H9 (cell line): Measurements from ENCODE around the gene HEPH. TPM values are rescaled to one million over a fixed set of nuclear protein-coding genes. Genes with fewer than 3 reads are reported as not detected.

Experiments used
- DNase-seq: peaks from one replicate; pipeline ENCODE4 v3.0.0-alpha.2; 2017
- H2AFZ ChIP-seq: one replicate; pipeline ENCODE4 v1.6.1; 2013; ENCODE audit warnings: mild to moderate bottlenecking, low read length, control low read depth, moderate library complexity
- H2AK5ac ChIP-seq: 2 replicates; pipeline ENCODE4 v1.6.1; 2013; ENCODE audit warnings: low read length, control low read depth, mixed read lengths; ENCODE audit not compliant: insufficient read length
- H2BK120ac ChIP-seq: one replicate; pipeline ENCODE4 v1.6.1; 2013; ENCODE audit warnings: low read depth, mild to moderate bottlenecking, low read length, control low read depth, inconsistent platforms; ENCODE audit not compliant: poor library complexity, severe bottlenecking
- H2BK12ac ChIP-seq: 2 replicates; pipeline ENCODE4 v1.6.1; 2013; ENCODE audit warnings: low read length, control low read depth, mixed read lengths, low read depth; ENCODE audit not compliant: insufficient read length
- H2BK15ac ChIP-seq: 2 replicates; pipeline ENCODE4 v1.6.1; 2013; ENCODE audit warnings: low read depth, low read length, control low read depth
- H2BK20ac ChIP-seq: one replicate; pipeline ENCODE4 v1.6.1; 2013; ENCODE audit warnings: low read depth, mild to moderate bottlenecking, low read length, control low read depth, inconsistent platforms; ENCODE audit not compliant: poor library complexity, severe bottlenecking
- H2BK5ac ChIP-seq: 2 replicates; pipeline ENCODE4 v1.6.1; 2013; ENCODE audit warnings: low read length, control low read depth, mixed read lengths; ENCODE audit not compliant: insufficient read length
- H3K14ac ChIP-seq: 2 replicates; pipeline ENCODE4 v1.6.1; 2013; ENCODE audit warnings: low read length, control low read depth; ENCODE audit not compliant: insufficient read depth
- H3K18ac ChIP-seq: 2 replicates; pipeline ENCODE4 v1.6.1; 2013; ENCODE audit warnings: low read depth, mild to moderate bottlenecking, mixed read lengths, low read length, control low read depth; ENCODE audit not compliant: insufficient read length
- H3K23ac ChIP-seq: 2 replicates; pipeline ENCODE4 v1.6.1; 2013; ENCODE audit warnings: low read length, control low read depth, mixed read lengths, low read depth; ENCODE audit not compliant: insufficient read length
- H3K23me2 ChIP-seq: 2 replicates; pipeline ENCODE4 v1.6.1; 2013; ENCODE audit warnings: low read depth, mild to moderate bottlenecking, mixed read lengths, low read length, control low read depth; ENCODE audit not compliant: insufficient read length, poor library complexity, severe bottlenecking
- H3K27ac ChIP-seq: 2 replicates; pipeline ENCODE4 v1.5.1; 2013; ENCODE audit warnings: low read length, control low read depth, mixed read lengths, low read depth; ENCODE audit not compliant: insufficient read length
- H3K27me3 ChIP-seq: 2 replicates; pipeline ENCODE4 v1.6.1; 2013; ENCODE audit warnings: low read length, control low read depth, inconsistent platforms; ENCODE audit not compliant: insufficient read depth
- H3K4ac ChIP-seq: 2 replicates; pipeline ENCODE4 v1.6.1; 2013; ENCODE audit warnings: low read depth, mild to moderate bottlenecking, control low read depth, inconsistent platforms, low read length, moderate library complexity
- H3K4me1 ChIP-seq: 2 replicates; pipeline ENCODE4 v1.6.1; 2013; ENCODE audit warnings: low read length, control low read depth, inconsistent platforms; ENCODE audit not compliant: insufficient read depth
- H3K4me2 ChIP-seq: 2 replicates; pipeline ENCODE4 v1.6.1; 2013; ENCODE audit warnings: low read length, control low read depth, mixed read lengths; ENCODE audit not compliant: insufficient read length, insufficient read depth
- H3K56ac ChIP-seq: 2 replicates; pipeline ENCODE4 v1.6.1; 2013; ENCODE audit warnings: low read depth, mild to moderate bottlenecking, mixed read lengths, low read length, control low read depth; ENCODE audit not compliant: insufficient read length
- H3K79me1 ChIP-seq: 2 replicates; pipeline ENCODE4 v1.6.1; 2013; ENCODE audit warnings: low read depth, mild to moderate bottlenecking, moderate library complexity, low read length, control low read depth, inconsistent platforms; ENCODE audit not compliant: insufficient read depth, poor library complexity, severe bottlenecking
- H3K79me2 ChIP-seq: 2 replicates; pipeline ENCODE4 v1.6.1; 2013; ENCODE audit warnings: low read length, control low read depth, inconsistent platforms; ENCODE audit not compliant: insufficient read depth
- H3K9ac ChIP-seq: 2 replicates; pipeline ENCODE4 v1.6.1; 2013; ENCODE audit warnings: low read length, control low read depth, mixed read lengths; ENCODE audit not compliant: insufficient read length; ENCODE audit errors: extremely low read depth
- H3K9me3 ChIP-seq: one replicate; pipeline ENCODE4 v1.6.1; 2013; ENCODE audit warnings: low read depth, low read length, inconsistent platforms; ENCODE audit not compliant: control insufficient read depth
- H3T11ph ChIP-seq: one replicate; pipeline ENCODE4 v1.6.1; 2013; ENCODE audit warnings: mild to moderate bottlenecking, low read length, control low read depth, inconsistent platforms
- H4K20me1 ChIP-seq: one replicate; pipeline ENCODE4 v1.6.1; 2013; ENCODE audit not compliant: control insufficient read depth, insufficient read length, insufficient read depth
- H4K5ac ChIP-seq: 2 replicates; pipeline ENCODE4 v1.6.1; 2013; ENCODE audit warnings: low read depth, mild to moderate bottlenecking, mixed read lengths, low read length, control low read depth; ENCODE audit not compliant: insufficient read length
- H4K8ac ChIP-seq: replicated peaks from 2 replicates; pipeline ENCODE4 v1.6.1; 2013; ENCODE audit warnings: low read length, control low read depth, mixed read lengths, low read depth; ENCODE audit not compliant: insufficient read length
- H4K91ac ChIP-seq: 2 replicates; pipeline ENCODE4 v1.6.1; 2013; ENCODE audit warnings: low read depth, mild to moderate bottlenecking, moderate library complexity, mixed read lengths, low read length, control low read depth; ENCODE audit not compliant: insufficient read length
- H3K27ac Mint-ChIP-seq, 3 experiments: 2 replicates in 2 of 3; 3 replicates in 1 of 3; pipeline ENCODE4 v1.8.0; 2020 to 2021; ENCODE audit warnings: mixed read lengths in 3 of 3, mild to moderate bottlenecking in 1 of 3, moderate library complexity in 1 of 3
- H3K27me3 Mint-ChIP-seq: 2 replicates; pipeline ENCODE4 v1.8.0; 2021; ENCODE audit warnings: low read depth, mild to moderate bottlenecking, moderate library complexity, mixed read lengths
- H3K36me3 Mint-ChIP-seq, 3 experiments: 2 replicates in 2 of 3; 3 replicates in 1 of 3; pipeline ENCODE4 v1.8.0; 2020 to 2021; ENCODE audit warnings: low read depth in 3 of 3, mixed read lengths in 3 of 3; ENCODE audit not compliant: insufficient read depth in 1 of 3
- H3K4me1 Mint-ChIP-seq, 2 experiments: 2 replicates each; pipeline ENCODE4 v1.8.0; 2020; ENCODE audit warnings: mixed read lengths in 2 of 2
- H3K4me3 Mint-ChIP-seq, 2 experiments: 2 replicates in 1 of 2; 3 replicates in 1 of 2; pipeline ENCODE4 v1.8.0; 2020 to 2021; ENCODE audit warnings: mild to moderate bottlenecking in 2 of 2, mixed read lengths in 2 of 2, moderate library complexity in 1 of 2
- H3K9me3 Mint-ChIP-seq, 2 experiments: 2 replicates in 1 of 2; 3 replicates in 1 of 2; pipeline ENCODE4 v1.8.0; 2020; ENCODE audit warnings: mild to moderate bottlenecking in 2 of 2, mixed read lengths in 2 of 2, moderate library complexity in 1 of 2
- WGBS: extraction: QIAGEN DNeasy Blood & Tissue Kit; methylation state at CpG from one replicate; pipeline ENCODE4 v1.1.7; 2013; ENCODE audit warnings: missing lambda C conversion rate, low lambda C conversion rate, mixed read lengths; ENCODE audit not compliant: insufficient read length; ENCODE audit errors: extremely low coverage; 5-methylcytosine and 5-hydroxymethylcytosine counted together
- long read RNA-seq: library from polyadenylated mRNA; unstranded; transcript quantifications from one replicate; pipeline ENCODE4 v2.0.0, GENCODE V29; 2020
- total RNA-seq: library from RNA; stranded (reverse); gene quantifications from 2 replicates; pipeline ENCODE4 v1.2.1, GENCODE V29; 2021
- TF ChIP-seq, protein P1 (sequence below): fragments of 200-600 bp; sonication (generic); conservative IDR thresholded peaks from 3 replicates; pipeline ENCODE4 v1.8.0; 2021; ENCODE audit warnings: antibody characterized with exemption, mild to moderate bottlenecking

Gene HEPH, protein sequence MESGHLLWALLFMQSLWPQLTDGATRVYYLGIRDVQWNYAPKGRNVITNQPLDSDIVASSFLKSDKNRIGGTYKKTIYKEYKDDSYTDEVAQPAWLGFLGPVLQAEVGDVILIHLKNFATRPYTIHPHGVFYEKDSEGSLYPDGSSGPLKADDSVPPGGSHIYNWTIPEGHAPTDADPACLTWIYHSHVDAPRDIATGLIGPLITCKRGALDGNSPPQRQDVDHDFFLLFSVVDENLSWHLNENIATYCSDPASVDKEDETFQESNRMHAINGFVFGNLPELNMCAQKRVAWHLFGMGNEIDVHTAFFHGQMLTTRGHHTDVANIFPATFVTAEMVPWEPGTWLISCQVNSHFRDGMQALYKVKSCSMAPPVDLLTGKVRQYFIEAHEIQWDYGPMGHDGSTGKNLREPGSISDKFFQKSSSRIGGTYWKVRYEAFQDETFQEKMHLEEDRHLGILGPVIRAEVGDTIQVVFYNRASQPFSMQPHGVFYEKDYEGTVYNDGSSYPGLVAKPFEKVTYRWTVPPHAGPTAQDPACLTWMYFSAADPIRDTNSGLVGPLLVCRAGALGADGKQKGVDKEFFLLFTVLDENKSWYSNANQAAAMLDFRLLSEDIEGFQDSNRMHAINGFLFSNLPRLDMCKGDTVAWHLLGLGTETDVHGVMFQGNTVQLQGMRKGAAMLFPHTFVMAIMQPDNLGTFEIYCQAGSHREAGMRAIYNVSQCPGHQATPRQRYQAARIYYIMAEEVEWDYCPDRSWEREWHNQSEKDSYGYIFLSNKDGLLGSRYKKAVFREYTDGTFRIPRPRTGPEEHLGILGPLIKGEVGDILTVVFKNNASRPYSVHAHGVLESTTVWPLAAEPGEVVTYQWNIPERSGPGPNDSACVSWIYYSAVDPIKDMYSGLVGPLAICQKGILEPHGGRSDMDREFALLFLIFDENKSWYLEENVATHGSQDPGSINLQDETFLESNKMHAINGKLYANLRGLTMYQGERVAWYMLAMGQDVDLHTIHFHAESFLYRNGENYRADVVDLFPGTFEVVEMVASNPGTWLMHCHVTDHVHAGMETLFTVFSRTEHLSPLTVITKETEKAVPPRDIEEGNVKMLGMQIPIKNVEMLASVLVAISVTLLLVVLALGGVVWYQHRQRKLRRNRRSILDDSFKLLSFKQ
- 55.7 and 60.6 TPM in 2 replicates for total RNA-seq
- long read RNA-seq, full-length matches to known transcripts: 28 of 185 reads
- long read RNA-seq, partial matches to known transcripts: 23 of 185 reads
- long read RNA-seq, other reads (novel, unspliced or antisense): 134 of 185 reads

DNA sequence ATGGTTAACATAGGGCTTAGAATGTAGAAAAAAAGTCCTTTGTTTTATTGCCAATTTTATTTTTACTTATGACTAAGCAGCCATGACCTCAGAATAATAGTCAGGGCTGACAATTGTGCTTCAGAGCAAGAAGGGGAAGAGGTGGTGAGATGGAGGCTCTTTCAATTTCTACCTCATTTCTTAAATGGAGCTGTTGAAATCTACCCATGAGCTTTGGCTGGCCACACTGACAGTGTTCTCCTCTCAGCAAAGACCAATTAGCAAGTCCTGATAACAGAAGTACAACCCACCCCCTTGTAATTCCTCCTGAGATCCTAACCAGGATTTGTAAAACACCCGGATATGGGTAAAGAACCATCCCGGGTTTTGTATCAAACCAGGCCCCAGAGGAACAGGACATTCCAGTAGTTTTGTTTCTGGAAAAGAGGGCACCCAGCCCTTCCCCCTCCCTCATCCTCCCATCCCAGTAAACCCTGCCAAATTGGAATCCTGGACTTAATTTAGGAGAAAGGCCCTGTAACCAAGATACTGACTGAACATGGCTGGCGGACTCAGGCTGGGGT, at the start of gene HEPH:
HEPH (plus strand) TSS at position 399 of the 563 bp plus-strand sequence. CDS start 6,324 bp downstream, outside the sequence.
- Histone ChIP-seq H4K8ac (no peak within 1 kb of the TSS), H3K4me2 (peak within 1 kb of the TSS; percentile 74), H3K18ac (no peak within 1 kb of the TSS), H3K4me1 (no peaks in the 10 kb centered on the region), H3K4ac (no peak within 1 kb of the TSS), H4K5ac (no peak within 1 kb of the TSS), H3K79me1 (no peaks in the 10 kb centered on the region), H3K23ac (no peak within 1 kb of the TSS), H3K9me3 (peaks cover 30% of the 10 kb centered on the region), H3K79me2 (peaks cover 4% of the 10 kb centered on the region; the same call in 1 of the 2 replicates), H4K91ac (no peak within 1 kb of the TSS), H2BK5ac (no peak within 1 kb of the TSS), H3K23me2 (no peaks in the 10 kb centered on the region), H3T11ph (no peak within 1 kb of the TSS), H3K56ac (no peak within 1 kb of the TSS), H2AK5ac (no peak within 1 kb of the TSS), H3K9ac (peak within 1 kb of the TSS; percentile 85), H2BK120ac (no peak within 1 kb of the TSS), H4K20me1 (no peaks in the 10 kb centered on the region), H2BK12ac (no peak within 1 kb of the TSS), H2AFZ (peak within 1 kb of the TSS; percentile 85), H2BK20ac (no peak within 1 kb of the TSS), H3K27me3 (no peaks in the 10 kb centered on the region; the same call in 1 of the 2 replicates), H3K27ac (no peak within 1 kb of the TSS), H3K14ac (no peak within 1 kb of the TSS), H2BK15ac (no peak within 1 kb of the TSS)
- H3K9me3 Mint-ChIP-seq: peaks cover 54 to 72% of the 10 kb centered on the region in 2 experiments
- DNase-seq: peak; percentile 36
- no peaks in the 10 kb centered on the region; the same call in 1 of the 2 replicates for H3K27me3 Mint-ChIP-seq
- peaks cover 0 to 11% (median 3%) of the 10 kb centered on the region in 3 experiments; a peak in 3 of 7 replicates for H3K36me3 Mint-ChIP-seq
- H3K27ac Mint-ChIP-seq: peak within 1 kb of the TSS in 2 of 3 experiments; percentile 94; a peak in 5 of 7 replicates
- TF ChIP-seq, protein P1, sequence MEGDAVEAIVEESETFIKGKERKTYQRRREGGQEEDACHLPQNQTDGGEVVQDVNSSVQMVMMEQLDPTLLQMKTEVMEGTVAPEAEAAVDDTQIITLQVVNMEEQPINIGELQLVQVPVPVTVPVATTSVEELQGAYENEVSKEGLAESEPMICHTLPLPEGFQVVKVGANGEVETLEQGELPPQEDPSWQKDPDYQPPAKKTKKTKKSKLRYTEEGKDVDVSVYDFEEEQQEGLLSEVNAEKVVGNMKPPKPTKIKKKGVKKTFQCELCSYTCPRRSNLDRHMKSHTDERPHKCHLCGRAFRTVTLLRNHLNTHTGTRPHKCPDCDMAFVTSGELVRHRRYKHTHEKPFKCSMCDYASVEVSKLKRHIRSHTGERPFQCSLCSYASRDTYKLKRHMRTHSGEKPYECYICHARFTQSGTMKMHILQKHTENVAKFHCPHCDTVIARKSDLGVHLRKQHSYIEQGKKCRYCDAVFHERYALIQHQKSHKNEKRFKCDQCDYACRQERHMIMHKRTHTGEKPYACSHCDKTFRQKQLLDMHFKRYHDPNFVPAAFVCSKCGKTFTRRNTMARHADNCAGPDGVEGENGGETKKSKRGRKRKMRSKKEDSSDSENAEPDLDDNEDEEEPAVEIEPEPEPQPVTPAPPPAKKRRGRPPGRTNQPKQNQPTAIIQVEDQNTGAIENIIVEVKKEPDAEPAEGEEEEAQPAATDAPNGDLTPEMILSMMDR: no peak
- peaks cover 6 to 7% of the 10 kb centered on the region in 2 experiments; a peak in 2 of 4 replicates for H3K4me1 Mint-ChIP-seq
- WGBS: no CpG with 5 or more reads among the region's 3 CpGs
- peak within 1 kb of the TSS; percentile 85 to 92 for H3K4me3 Mint-ChIP-seq
